KMS-11 (cell line): ENCODE measurements around the gene HEMGN.

Experiments
- H2AFZ ChIP-seq: fragments of 200-600 bp; sonication (generic); 2 replicates; pipeline ENCODE4 v1.6.1; 2016; ENCODE audit warnings: antibody characterized with exemption, mixed run types, low read depth
- H3K27ac ChIP-seq: fragments of 200-600 bp; sonication (generic); 2 replicates; pipeline ENCODE4 v1.6.1; 2016; ENCODE audit warnings: mild to moderate bottlenecking, mixed run types
- H3K27me3 ChIP-seq: fragments of 200-600 bp; sonication (generic); 2 replicates; pipeline ENCODE4 v1.6.1; 2017; ENCODE audit warnings: mild to moderate bottlenecking, low read depth, mixed run types, moderate library complexity; ENCODE audit not compliant: insufficient read depth
- H3K36me3 ChIP-seq: fragments of 200-600 bp; sonication (generic); 2 replicates; pipeline ENCODE4 v1.6.1; 2017; ENCODE audit warnings: mild to moderate bottlenecking, mixed run types; ENCODE audit not compliant: insufficient read depth
- H3K4me1 ChIP-seq: fragments of 200-600 bp; sonication (generic); 2 replicates; pipeline ENCODE4 v1.6.1; 2016; ENCODE audit warnings: mild to moderate bottlenecking, low read depth, mixed run types; ENCODE audit not compliant: poor library complexity, severe bottlenecking
- H3K4me2 ChIP-seq: fragments of 200-600 bp; sonication (generic); 2 replicates; pipeline ENCODE4 v1.7.0; 2016; ENCODE audit warnings: mild to moderate bottlenecking, mixed run types
- H3K4me3 ChIP-seq: fragments of 200-600 bp; sonication (generic); IDR thresholded peaks from 2 replicates; pipeline ENCODE4 v1.6.1; 2017; ENCODE audit warnings: low read depth, low read length, mixed read lengths; ENCODE audit not compliant: insufficient read depth
- H3K79me2 ChIP-seq: fragments of 200-600 bp; sonication (generic); 2 replicates; pipeline ENCODE4 v1.6.1; 2016; ENCODE audit warnings: low read depth, mixed run types; ENCODE audit not compliant: insufficient read depth
- H3K9ac ChIP-seq: fragments of 200-600 bp; sonication (generic); 2 replicates; pipeline ENCODE4 v1.6.1; 2016; ENCODE audit warnings: mild to moderate bottlenecking, mixed run types
- H4K20me1 ChIP-seq: fragments of 200-600 bp; sonication (generic); 2 replicates; pipeline ENCODE4 v1.6.1; 2016; ENCODE audit warnings: mild to moderate bottlenecking, mixed run types; ENCODE audit not compliant: insufficient read depth
- CTCF ChIP-seq: fragments of 200-600 bp; sonication (generic); conservative IDR thresholded peaks from 2 replicates; pipeline ENCODE4 v1.6.1; 2017; ENCODE audit warnings: low read depth, mild to moderate bottlenecking, antibody characterized with exemption, low read length, moderate library complexity, mixed read lengths

The HEMGN gene

GRCh38 chr9:97983589-97984187, 45.7 kb upstream of the HEMGN start:
- Histone ChIP-seq H3K27ac (peak overlapping the region; percentile 99), H3K9ac (peak overlapping the region; percentile 100), H2AFZ (peak overlapping the region; percentile 80), H4K20me1 (peaks cover 17% of the 10 kb centered on the region), H3K4me3 (no peak overlapping the region), H3K4me1 (peaks cover 41% of the 10 kb centered on the region), H3K27me3 (no peaks in the 10 kb centered on the region), H3K36me3 (no peaks in the 10 kb centered on the region), H3K4me2 (peak overlapping the region; percentile 52; the same call in 1 of the 2 replicates), H3K79me2 (peaks cover 50% of the 10 kb centered on the region)
- TF ChIP-seq CTCF: no peak

GRCh38 chr9:97982683-97983588, 45.0 kb upstream of the HEMGN start, which contains the start of gene ANP32B:
ANP32B (plus strand) TSS chr9:97983341; CDS start chr9:97983556, 215 bp downstream.
- Histone ChIP-seq H4K20me1 (peaks cover 11% of the 10 kb centered on the region), H3K27me3 (no peaks in the 10 kb centered on the region), H3K4me2 (peak within 1 kb of the TSS; percentile 95), H2AFZ (peak within 1 kb of the TSS; percentile 80), H3K4me1 (peaks cover 34% of the 10 kb centered on the region), H3K9ac (peak within 1 kb of the TSS; percentile 100), H3K27ac (peak within 1 kb of the TSS; percentile 99), H3K4me3 (no peak within 1 kb of the TSS), H3K79me2 (peaks cover 43% of the 10 kb centered on the region), H3K36me3 (no peaks in the 10 kb centered on the region)
- peak; percentile 64 for TF ChIP-seq CTCF

GRCh38 chr9:97981846-97982682, 44.1 kb upstream of the HEMGN start:
- Histone ChIP-seq H3K36me3 (no peaks in the 10 kb centered on the region), H3K4me3 (no peak overlapping the region), H3K27me3 (no peaks in the 10 kb centered on the region), H3K4me1 (peaks cover 25% of the 10 kb centered on the region), H3K79me2 (peaks cover 34% of the 10 kb centered on the region), H2AFZ (peak overlapping the region; percentile 80), H3K9ac (peak overlapping the region; percentile 100), H4K20me1 (peaks cover 3% of the 10 kb centered on the region; the same call in 1 of the 2 replicates), H3K4me2 (peak overlapping the region; percentile 85), H3K27ac (peak overlapping the region; percentile 99)
- TF ChIP-seq CTCF: no peak
